GM13976 (cell line): ENCODE data around the gene AGBL1.
"Not testable (repeated sequence)": the region's sequence is repeated elsewhere in the genome, so short reads cannot be mapped to it uniquely, and the experiment has no call there.

Source experiments
- DNase-seq: peaks from one replicate; pipeline ENCODE4 v3.0.0; 2012; ENCODE audit warnings: low spot score
- in situ Hi-C: fragments of 300-500 bp; cut with MboI; formaldehyde crosslinking; loops from one replicate; pipeline ENCODE4 v1.12.0; 2022; ENCODE audit warnings: low sequenced_read_pairs, mixed read lengths, inconsistent platforms; ENCODE audit not compliant: unreplicated experiment
- TF ChIP-seq, protein P1 (sequence below): IDR thresholded peaks from 2 replicates; pipeline ENCODE4 v1.5.1; 2012; ENCODE audit warnings: borderline replicate concordance, mild to moderate bottlenecking; ENCODE audit not compliant: insufficient read depth; ENCODE audit errors: extremely low read depth, missing control alignments, control extremely low read depth

Gene AGBL1

GRCh38 chr15:86103825-86104224, 24.2 kb downstream of the AGBL1 start:
- no peak for DNase-seq
- in situ Hi-C loops, result no loop called here
- TF ChIP-seq, protein P1, sequence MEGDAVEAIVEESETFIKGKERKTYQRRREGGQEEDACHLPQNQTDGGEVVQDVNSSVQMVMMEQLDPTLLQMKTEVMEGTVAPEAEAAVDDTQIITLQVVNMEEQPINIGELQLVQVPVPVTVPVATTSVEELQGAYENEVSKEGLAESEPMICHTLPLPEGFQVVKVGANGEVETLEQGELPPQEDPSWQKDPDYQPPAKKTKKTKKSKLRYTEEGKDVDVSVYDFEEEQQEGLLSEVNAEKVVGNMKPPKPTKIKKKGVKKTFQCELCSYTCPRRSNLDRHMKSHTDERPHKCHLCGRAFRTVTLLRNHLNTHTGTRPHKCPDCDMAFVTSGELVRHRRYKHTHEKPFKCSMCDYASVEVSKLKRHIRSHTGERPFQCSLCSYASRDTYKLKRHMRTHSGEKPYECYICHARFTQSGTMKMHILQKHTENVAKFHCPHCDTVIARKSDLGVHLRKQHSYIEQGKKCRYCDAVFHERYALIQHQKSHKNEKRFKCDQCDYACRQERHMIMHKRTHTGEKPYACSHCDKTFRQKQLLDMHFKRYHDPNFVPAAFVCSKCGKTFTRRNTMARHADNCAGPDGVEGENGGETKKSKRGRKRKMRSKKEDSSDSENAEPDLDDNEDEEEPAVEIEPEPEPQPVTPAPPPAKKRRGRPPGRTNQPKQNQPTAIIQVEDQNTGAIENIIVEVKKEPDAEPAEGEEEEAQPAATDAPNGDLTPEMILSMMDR, result no peak

- TF ChIP-seq, protein P1, result no peak
- DNase-seq, result no peak
- in situ Hi-C loops, result no loop called here
These were observed 26.6 kb downstream of the AGBL1 start for GRCh38 chr15:86106306-86106705.

DNA sequence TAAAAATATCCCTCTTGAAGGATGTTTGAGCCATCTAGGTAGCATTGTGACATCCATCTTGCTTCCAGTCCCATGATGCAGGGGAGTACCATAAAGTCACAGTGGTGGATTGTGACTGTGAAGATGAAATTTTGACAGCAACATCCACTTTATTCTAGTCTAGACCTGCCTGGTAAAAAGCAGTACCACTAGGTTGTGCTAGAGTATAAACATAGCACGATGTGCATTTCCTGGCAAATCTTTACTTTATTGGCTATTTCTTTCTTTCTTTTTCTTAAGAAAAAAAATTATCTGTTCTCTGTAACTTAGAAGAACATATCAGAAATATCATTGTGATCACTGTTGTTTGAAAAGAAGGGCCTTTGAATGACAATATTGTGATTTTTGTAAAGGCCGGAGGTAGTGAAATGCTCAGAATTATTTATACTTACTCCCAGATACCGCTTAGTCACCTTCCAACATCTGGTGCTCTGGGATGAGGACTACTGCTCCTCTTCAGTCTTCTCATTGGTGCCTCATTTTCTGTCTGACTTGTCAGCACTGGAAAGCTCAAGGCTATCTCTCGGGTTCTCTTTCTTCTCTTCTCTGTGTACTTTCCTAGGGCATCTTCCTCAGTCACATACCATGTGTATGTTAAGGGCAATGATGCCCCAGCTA, 35.6 kb downstream of the AGBL1 start:
- in situ Hi-C loops, result no loop called here
- no peak for DNase-seq

GRCh38 chr15:86121568-86122225, 42.0 kb downstream of the AGBL1 start:
- TF ChIP-seq, protein P1, result no peak
- in situ Hi-C loops, result no loop called here
- no peak for DNase-seq

More for the DNA sequence above, 35.6 kb downstream of the AGBL1 start:
- TF ChIP-seq, protein P1, result no peak

- in situ Hi-C loops, DNase-seq: not testable (repeated sequence)
These were observed 43.2 kb downstream of the AGBL1 start for GRCh38 chr15:86122691-86123391.

DNA sequence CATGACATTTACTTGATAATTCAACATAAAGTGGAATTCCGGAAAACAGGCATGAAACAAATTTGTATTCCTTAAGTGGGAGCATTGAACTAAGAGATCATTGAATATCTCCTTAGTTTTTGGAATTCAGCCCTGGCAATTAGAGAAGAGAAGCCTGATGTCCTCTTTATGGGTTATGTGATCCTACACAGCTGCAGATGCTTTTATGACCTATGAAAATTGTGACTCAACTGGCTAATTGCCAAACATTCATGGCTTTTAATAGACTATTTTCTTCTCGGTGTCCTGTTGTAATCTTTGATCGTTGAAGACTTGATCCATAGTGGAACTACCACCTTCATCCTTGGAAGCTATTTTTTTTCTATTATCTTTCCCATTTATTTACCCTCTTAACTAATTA, 46.1 kb downstream of the AGBL1 start:
- no peak for DNase-seq
- TF ChIP-seq, protein P1, result no peak
- in situ Hi-C loops, result no loop called here

DNA sequence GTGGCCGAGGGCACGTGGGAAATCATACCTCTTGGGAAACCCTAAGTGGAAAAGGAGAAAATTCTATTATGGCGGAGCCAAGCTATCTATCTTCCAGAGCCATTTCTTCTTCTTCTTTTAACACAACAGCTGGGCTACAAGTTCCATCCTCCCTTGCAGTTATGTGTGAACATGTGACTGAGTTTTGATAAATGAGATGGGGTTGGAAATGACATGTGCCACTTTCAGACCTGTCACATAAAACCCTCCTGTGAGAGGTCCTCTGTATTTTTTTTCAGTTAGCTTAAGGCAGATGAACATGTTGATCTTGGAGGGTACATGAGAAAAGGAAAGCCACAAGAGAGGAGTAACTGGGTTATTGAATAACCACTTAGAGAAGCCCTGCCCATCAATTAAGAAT, 47.9 kb downstream of the AGBL1 start:
- TF ChIP-seq, protein P1, result no peak
- DNase-seq, result no peak
- in situ Hi-C loops, result no loop called here
